Bone marrow (tissue), 2 donors: ENCODE results near the gene ADCY5.

ENCODE experiments used
- DNase-seq, 2 donors: peaks; one replicate each; lab custom pipeline; 2025; lab: John Stamatoyannopoulos, UW

The ADCY5 gene

DNA sequence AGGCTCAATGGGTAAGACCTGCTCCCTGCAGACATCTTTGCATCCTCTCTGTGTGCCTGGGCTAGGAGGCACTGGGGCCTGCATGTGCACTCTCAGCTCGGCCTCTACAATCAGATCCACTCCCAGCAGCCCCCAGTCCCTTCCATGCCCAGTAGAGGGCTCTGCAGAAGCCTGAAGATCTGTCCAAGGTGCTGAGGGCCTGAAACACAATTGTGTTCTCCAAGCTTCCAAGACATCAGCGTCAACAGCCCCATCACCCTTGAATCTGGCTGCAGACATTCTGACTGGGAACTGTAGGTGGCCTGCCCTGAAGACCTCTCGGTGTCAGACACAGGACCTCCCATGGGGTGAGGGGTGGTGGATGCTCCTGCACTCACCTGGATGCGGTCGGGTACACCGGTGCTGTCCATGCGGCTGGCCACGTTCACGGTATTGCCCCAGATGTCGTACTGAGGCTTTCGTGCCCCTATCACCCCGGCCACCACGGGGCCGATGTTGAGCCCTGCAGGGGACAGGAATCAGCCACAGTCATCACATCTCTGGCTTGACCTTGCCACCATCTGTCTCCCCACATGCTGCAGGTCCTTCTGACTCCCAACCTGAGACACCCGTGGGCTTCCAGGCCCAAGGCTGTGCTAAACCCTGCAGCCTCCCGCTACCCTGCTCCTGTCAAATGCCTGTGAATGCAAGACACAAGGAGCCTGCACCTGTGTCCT lies 162.4 kb downstream of the ADCY5 start:
- no peak for DNase-seq

GRCh38 chr3:123285931-123286307 lies 163.0 kb downstream of the ADCY5 start:
- DNase-seq = no peak

DNA sequence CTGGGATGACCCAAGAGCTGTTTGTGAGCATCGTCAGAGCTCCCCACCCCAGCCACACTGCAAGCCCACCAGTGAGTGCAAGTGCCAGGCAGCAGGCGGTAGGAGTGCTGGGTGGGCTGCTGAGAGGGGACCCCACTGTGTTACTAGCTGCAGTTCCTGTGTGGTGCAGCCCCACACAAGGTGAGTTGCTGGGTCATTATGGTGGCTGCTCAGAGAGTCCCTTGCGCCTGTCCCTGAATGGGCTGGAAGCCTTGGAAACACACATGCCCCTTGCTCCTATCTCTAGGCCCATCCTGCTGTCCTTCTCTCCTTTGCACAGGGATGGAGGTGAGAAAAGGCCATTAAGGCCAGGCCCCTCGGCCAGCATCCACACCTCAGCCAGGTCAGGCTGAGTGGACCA lies 163.4 kb downstream of the ADCY5 start:
- DNase-seq = no peak

DNA sequence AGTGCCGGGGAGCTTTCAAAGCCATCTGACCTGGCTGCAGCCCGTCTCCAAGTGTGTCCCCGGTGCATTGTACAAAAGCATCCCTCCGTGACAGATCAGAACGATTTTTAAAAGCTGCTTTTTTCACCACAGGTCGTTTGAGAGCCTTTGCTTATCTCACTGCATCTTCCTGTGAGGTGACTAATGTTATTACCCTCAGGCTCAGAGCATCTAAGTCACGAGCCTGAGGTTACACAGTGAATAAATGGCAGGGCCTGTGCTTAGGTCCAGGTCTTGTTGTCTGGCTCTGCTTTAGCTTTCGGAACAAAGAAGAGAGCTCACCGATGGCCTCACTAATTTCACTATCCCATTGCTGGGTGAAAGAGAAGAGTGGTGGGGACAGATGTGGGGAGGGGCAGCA lies 163.8 kb downstream of the ADCY5 start:
- DNase-seq = no peak

DNA sequence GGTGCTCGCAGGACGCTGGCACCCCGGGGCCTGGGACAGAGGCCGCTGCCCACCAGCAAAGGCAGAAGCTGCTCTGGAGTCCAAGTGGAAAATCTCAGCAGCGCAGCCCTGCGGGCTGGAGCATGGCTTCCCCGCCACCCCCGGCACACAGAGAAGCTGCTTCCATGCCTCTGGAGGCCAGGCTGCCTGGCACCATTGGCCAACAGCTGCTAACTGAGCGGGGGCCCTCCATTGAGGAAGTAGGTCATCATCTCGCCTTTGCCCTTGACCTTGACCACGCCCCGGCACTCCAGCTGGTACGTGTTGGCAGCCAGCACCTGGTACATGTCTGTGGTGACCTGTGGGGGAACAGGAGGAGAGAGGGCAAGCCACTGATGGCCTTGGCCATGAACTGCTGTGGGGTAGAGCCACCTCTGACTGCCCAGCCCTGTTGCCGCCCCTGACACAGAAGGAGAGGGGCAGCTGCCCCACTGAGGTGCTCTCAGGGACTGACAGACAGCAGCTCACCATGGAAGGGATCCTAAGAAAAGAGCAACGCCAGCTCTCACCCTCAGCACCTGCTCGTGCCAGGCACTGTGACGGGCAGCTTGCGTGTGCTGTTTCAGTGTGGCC lies 164.4 kb downstream of the ADCY5 start:
- no peak for DNase-seq

GRCh38 chr3:123283657-123284398 lies 165.1 kb downstream of the ADCY5 start:
- DNase-seq = no peak

- no peak for DNase-seq
Observed at GRCh38 chr3:123283074-123283473, 165.8 kb downstream of the ADCY5 start.

DNA sequence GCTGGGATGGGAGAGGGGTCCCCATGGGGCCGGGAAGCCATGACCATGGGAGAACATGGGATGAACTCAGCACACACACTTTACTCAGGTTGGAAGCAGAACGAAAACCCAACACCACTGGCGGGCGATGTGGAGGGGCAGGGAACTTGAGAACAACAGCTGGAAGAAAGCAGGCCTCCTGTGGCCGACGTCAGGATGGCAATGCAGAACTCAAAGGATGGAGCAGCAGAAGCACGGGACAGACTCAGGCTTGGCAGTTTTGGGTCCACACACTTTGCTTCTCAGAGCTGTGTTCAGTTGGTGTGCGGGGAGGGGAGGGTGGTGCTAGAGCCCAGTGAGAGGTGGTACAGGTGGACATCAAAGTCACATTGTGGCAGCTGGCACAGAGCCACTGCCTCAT lies 166.4 kb downstream of the ADCY5 start:
- DNase-seq = no peak

GRCh38 chr3:123281929-123282328 lies 167.0 kb downstream of the ADCY5 start:
- no peak for DNase-seq

- DNase-seq = no peak
Observed at GRCh38 chr3:123281406-123281805, 167.5 kb downstream of the ADCY5 start.

DNA sequence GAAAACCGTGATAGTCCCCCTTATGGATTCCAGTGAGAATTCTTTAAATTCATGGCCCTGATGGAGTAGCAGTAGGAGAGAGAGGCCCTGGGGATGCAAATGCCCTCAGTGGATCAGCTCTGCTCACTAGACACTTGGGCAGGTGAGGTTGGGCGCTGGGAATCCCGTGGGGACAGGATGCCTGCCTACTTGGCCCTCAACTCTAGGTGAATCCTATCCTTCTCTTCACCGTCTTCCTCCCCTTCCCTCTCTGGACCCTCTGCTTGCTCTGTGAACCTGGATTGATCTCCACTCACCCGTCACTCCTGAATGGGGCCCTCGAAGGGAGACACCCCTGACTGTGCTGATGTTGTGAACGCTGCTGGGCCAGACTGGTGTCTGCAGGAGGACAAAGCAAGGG lies 169.8 kb downstream of the ADCY5 start:
- no peak for DNase-seq

- DNase-seq = no peak
Observed at GRCh38 chr3:123278446-123278845, 170.4 kb downstream of the ADCY5 start.

DNA sequence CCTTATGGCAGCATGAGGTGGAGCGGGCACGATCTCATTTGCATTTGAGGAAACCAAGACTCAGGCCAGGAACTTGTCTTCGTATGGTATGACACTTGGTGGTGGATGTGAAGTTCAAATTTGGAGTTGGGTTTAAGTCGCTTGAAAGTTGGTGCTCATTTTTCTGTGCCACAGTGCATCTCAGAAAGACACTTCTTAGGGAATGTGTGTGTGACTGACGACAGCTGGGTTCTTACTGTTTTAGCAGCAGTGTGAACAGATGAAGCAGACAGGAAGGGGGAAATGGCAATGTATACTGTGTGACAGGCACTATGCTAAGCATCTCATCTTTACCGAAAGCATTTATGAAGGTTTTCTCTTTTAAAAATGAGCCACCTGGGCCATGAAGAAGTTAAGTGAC lies 171.8 kb downstream of the ADCY5 start:
- no peak for DNase-seq

DNA sequence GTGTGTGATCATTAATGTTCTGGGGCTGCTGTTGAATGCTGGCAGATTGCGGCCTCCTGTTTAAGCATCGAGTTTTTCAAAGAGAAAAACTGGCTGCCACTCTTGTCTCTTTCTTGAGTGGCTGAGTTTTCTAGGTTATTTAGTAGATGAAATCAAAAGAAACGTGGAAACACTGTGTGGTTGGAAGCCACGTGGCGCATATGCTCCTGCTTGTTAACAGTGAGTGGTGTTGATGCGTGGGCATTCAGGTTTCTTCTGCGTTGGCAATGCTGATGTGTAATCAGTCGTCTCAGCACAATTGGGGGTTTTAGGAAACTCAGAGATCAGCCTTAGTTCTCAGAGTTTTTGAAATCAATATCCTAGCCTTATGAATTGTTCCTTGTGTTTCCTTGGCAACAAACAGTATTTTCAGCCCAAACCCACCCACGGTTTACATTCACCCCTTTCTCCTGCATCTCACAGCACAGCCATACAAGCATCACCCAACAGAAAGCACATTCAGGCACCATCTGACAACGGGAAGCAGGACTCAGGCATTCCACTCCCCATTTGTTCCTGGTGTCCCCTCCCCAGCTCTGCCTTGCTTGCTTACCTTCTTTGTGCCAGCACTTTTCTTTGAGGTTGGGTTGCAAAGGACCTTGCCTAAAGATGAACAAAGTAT lies 172.4 kb downstream of the ADCY5 start:
- DNase-seq = no peak

DNA sequence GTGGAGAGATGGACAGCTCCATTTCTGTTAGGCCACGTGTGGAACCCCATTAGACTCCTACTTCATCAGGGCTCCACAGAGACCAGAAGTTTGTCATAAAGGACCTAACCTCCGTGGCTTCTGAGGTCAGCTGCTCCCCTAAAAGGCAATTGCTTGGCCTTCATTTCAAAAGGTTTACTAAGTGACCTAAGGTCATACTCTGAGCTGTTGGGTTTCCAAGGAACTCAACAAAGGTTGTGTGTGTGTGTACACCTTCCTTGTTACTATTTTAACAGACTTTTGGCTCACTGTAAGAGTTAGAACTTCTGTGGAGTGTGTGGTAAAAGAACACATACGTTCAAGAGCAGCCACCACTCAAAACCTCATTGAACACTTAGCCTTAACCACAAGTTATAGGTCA lies 173.2 kb downstream of the ADCY5 start:
- DNase-seq = no peak

GRCh38 chr3:123272547-123272946 lies 176.3 kb downstream of the ADCY5 start:
- DNase-seq = no peak

GRCh38 chr3:123271466-123272159 lies 177.3 kb downstream of the ADCY5 start:
- no peak for DNase-seq

- DNase-seq = no peak
Observed at GRCh38 chr3:123270818-123271217, 178.1 kb downstream of the ADCY5 start.

- DNase-seq = no peak
Observed at GRCh38 chr3:123267821-123268220, 181.1 kb downstream of the ADCY5 start.

GRCh38 chr3:123263941-123264340 lies 184.9 kb downstream of the ADCY5 start:
- no peak for DNase-seq

DNA sequence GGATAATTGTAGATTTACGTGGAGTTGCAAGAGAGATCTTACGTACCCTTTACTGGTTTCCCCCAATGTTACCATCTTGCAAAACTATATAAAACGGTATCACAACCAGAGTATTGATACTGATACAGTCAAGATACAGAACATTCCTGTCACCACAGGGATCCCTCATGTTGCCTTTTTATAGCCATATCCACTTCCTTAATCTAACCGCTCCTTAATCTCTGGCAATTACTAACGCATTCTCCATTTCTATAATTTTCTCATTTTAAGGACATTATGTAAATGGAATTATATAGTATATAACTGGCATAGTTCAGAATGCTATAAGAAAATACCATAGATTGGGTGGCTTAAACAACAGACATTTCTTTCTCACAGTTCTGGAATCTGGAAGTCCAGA lies 186.0 kb downstream of the ADCY5 start:
- no peak for DNase-seq

DNA sequence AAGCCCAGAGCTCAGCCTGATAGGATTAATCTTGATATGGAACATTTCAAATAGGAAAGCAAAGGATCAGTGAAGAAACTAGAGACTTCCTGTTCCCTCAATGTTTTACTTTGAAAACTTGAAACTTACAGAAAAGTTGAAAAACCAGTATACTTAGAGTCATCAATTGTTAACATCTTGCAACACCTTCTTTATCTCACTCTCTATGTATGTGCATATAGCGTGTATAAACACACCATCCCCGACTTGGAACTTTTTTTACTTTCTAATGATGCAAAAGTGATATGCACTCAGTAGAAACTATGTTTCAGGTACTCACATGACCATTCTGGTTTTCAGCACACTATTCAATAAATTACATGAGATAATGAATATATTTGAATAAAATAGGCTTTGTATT lies 186.7 kb downstream of the ADCY5 start:
- no peak for DNase-seq
